ENCODE results near the gene STUM. TPM values are rescaled to one million over a fixed set of nuclear protein-coding genes. Genes with fewer than 3 reads are reported as not detected.

Gene STUM
- total and polyA plus RNA-seq, 2 experiments from 2014 or later: 0.23 to 1.3 TPM

- no peak overlapping the region for H2AFZ ChIP-seq
- H3K36me3 Mint-ChIP-seq (ENCODE audit: low read depth): no peaks in the 10 kb centered on the region; the same call in 2 of the 3 replicates
- H3K27me3 Mint-ChIP-seq (ENCODE audit: insufficient read depth, low read depth, poor library complexity): peaks cover 10% of the 10 kb centered on the region
- H3K4me1 ChIP-seq (ENCODE audit: insufficient read depth): no peaks in the 10 kb centered on the region
- H3K4me1 Mint-ChIP-seq: no peaks in the 10 kb centered on the region
- no peak for DNase-seq (ENCODE audit: low spot score)
- H3K79me2 ChIP-seq (replicated peaks; ENCODE audit: insufficient read depth): no peaks in the 10 kb centered on the region
- H3K4me2 ChIP-seq: no peak overlapping the region
- no peak; the same call in 2 of the 3 replicates for ATAC-seq
- H3K9me3 Mint-ChIP-seq: peaks cover 8% of the 10 kb centered on the region
- no peak overlapping the region for H3K4me3 Mint-ChIP-seq
- no peak overlapping the region for H3K27ac Mint-ChIP-seq
- H3K36me3 ChIP-seq (ENCODE audit: insufficient read depth): no peaks in the 10 kb centered on the region; the same call in 1 of the 2 replicates
- H4K20me1 ChIP-seq (replicated peaks; ENCODE audit: insufficient read depth): no peaks in the 10 kb centered on the region
- H3K27me3 ChIP-seq (ENCODE audit: insufficient read depth): no peaks in the 10 kb centered on the region
- H3K9me2 ChIP-seq (ENCODE audit: insufficient read depth): no peaks in the 10 kb centered on the region
- no peak for TF ChIP-seq STAT1 (IDR thresholded peaks at IDR 0.05; ENCODE audit: unreplicated experiment)
- no peak for TF ChIP-seq CREB1 (CRISPR knock-in tag; IDR thresholded peaks at IDR 0.05; ENCODE audit: low read depth)
- no peak for TF ChIP-seq EZH2phosphoT487 (IDR thresholded peaks at IDR 0.05; ENCODE audit: unreplicated experiment)
- peak in 1 of 2 experiments; percentile 29; a peak in 2 of 4 replicates for TF ChIP-seq CTCF (conservative IDR thresholded peaks at IDR 0.05; ENCODE audit: low read depth in 2 of 2)
- no peaks in the 10 kb centered on the region for H3F3A ChIP-seq (replicated peaks; ENCODE audit: low read depth)
- H3K4me3 ChIP-seq: no peak overlapping the region
- H3K27ac ChIP-seq (ENCODE audit: low read depth): no peak overlapping the region
Observed at GRCh38 chr1:226596531-226597165, 48.1 kb downstream of the STUM start.

GRCh38 chr1:226597616-226598454 is 49.3 kb downstream of the STUM start:
- H3K9me2 ChIP-seq (ENCODE audit: insufficient read depth): no peaks in the 10 kb centered on the region
- no peaks in the 10 kb centered on the region; the same call in 1 of the 2 replicates for H3K36me3 ChIP-seq (ENCODE audit: insufficient read depth)
- H3K27me3 Mint-ChIP-seq (ENCODE audit: insufficient read depth, low read depth, poor library complexity): peaks cover 10% of the 10 kb centered on the region
- no peaks in the 10 kb centered on the region for H3K4me1 Mint-ChIP-seq
- H3K4me3 ChIP-seq: no peak overlapping the region
- H3K27me3 ChIP-seq (ENCODE audit: insufficient read depth): no peaks in the 10 kb centered on the region
- H3K79me2 ChIP-seq (replicated peaks; ENCODE audit: insufficient read depth): no peaks in the 10 kb centered on the region
- no peak overlapping the region for H3K4me2 ChIP-seq
- TF ChIP-seq EZH2phosphoT487 (IDR thresholded peaks at IDR 0.05; ENCODE audit: unreplicated experiment): no peak
- no peak for TF ChIP-seq ZNF331 (CRISPR knock-in tag; IDR thresholded peaks at IDR 0.05; ENCODE audit: low read depth)
- TF ChIP-seq EZH2 (IDR thresholded peaks at IDR 0.05; ENCODE audit: low read depth, unreplicated experiment): no peak
- no peak for TF ChIP-seq CTCF (conservative IDR thresholded peaks at IDR 0.05; ENCODE audit: low read depth in 2 of 2)
- no peak for TF ChIP-seq STAT1 (IDR thresholded peaks at IDR 0.05; ENCODE audit: unreplicated experiment)
- no peaks in the 10 kb centered on the region for H4K20me1 ChIP-seq (replicated peaks; ENCODE audit: insufficient read depth)
- H3K4me3 Mint-ChIP-seq: no peak overlapping the region
- DNase-seq (ENCODE audit: low spot score): no peak
- no peak overlapping the region for H2AFZ ChIP-seq
- no peak overlapping the region for H3K27ac ChIP-seq (ENCODE audit: low read depth)
- H3F3A ChIP-seq (replicated peaks; ENCODE audit: low read depth): no peaks in the 10 kb centered on the region
- peaks cover 8% of the 10 kb centered on the region for H3K9me3 Mint-ChIP-seq
- H3K36me3 Mint-ChIP-seq (ENCODE audit: low read depth): no peaks in the 10 kb centered on the region; the same call in 2 of the 3 replicates
- H3K4me1 ChIP-seq (ENCODE audit: insufficient read depth): no peaks in the 10 kb centered on the region
- no peak overlapping the region for H3K27ac Mint-ChIP-seq
- ATAC-seq: no peak
